ENCODE data around the gene LRG1.

DNA sequence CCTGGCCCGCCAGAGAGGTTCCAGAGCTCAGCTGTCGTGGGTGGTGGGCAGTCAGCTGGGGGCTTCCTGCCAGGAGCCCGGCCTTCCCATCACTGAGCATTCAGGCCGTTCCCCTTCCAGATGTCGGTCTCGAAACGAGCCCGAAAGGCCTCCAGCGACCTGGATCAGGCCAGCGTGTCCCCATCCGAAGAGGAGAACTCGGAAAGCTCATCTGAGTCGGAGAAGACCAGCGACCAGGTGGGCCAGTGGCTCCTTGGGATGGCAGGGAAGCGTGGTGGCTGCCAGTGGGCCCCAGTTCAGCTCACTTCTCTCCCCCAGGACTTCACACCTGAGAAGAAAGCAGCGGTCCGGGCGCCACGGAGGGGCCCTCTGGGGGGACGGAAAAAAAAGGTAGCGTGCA lies 48.4 kb downstream of the LRG1 start:
- TF ChIP-seq, protein P1, sequence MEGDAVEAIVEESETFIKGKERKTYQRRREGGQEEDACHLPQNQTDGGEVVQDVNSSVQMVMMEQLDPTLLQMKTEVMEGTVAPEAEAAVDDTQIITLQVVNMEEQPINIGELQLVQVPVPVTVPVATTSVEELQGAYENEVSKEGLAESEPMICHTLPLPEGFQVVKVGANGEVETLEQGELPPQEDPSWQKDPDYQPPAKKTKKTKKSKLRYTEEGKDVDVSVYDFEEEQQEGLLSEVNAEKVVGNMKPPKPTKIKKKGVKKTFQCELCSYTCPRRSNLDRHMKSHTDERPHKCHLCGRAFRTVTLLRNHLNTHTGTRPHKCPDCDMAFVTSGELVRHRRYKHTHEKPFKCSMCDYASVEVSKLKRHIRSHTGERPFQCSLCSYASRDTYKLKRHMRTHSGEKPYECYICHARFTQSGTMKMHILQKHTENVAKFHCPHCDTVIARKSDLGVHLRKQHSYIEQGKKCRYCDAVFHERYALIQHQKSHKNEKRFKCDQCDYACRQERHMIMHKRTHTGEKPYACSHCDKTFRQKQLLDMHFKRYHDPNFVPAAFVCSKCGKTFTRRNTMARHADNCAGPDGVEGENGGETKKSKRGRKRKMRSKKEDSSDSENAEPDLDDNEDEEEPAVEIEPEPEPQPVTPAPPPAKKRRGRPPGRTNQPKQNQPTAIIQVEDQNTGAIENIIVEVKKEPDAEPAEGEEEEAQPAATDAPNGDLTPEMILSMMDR (IDR thresholded peaks at IDR 0.05), result no peak
- TF ChIP-seq POLR2A (IDR thresholded peaks at IDR 0.05), result no peak
- no peak for TF ChIP-seq POLR2AphosphoS5 (IDR thresholded peaks at IDR 0.05)

Data from gastroesophageal sphincter (tissue), 3 donors.